MM.1S (cell line): ENCODE measurements around the gene PPP2R2C.
A peak's percentile ranks its signal among the peaks of the same experiment; 100 is the strongest.

Experiments used
- CTCF ChIP-seq: fragments of 300-600 bp; sonication (generic); IDR thresholded peaks from 2 replicates; pipeline ENCODE4 v1.5.1; 2016; ENCODE audit warnings: antibody characterized with exemption, low read length, mixed read lengths
- EZH2phosphoT487 ChIP-seq: fragments of 300-600 bp; sonication (generic); IDR thresholded peaks from 2 replicates; pipeline ENCODE4 v1.6.1; 2018; ENCODE audit warnings: antibody characterized with exemption, low read length

- peak; percentile 84 for TF ChIP-seq CTCF
- TF ChIP-seq EZH2phosphoT487 = no peak
Measured at GRCh38 chr4:6327220-6327917, 145.0 kb downstream of the PPP2R2C start.
